ENCODE results near the gene TRIM71.
A peak's percentile ranks its signal among the peaks of the same experiment; 100 is the strongest.
"Not testable (repeated sequence)": the region's sequence is repeated elsewhere in the genome, so short reads cannot be mapped to it uniquely, and the experiment has no call there.

Gene TRIM71

GRCh38 chr3:32797776-32798175 is 20.0 kb upstream of the TRIM71 start:
- CTCF ChIA-PET, result interaction anchor here (0.6 kb wide), 1 partner anchor 243 kb away, joined by 9 read pairs; no protein-coding TSS in a partner anchor
- no peaks in the 10 kb centered on the region for H3K9me3 ChIP-seq (ENCODE audit: control insufficient read depth, insufficient read depth, low read depth, low read length)

GRCh38 chr3:32801440-32801839 is 16.4 kb upstream of the TRIM71 start:
- H3K4me1 ChIP-seq (ENCODE audit: control insufficient read depth, insufficient read depth, low read length); H3K4me3 ChIP-seq (ENCODE audit: low read depth, low read length); H3K27ac ChIP-seq (ENCODE audit: extremely low read depth, low read depth, low read length); POLR2A ChIA-PET; H3K36me3 ChIP-seq (ENCODE audit: control insufficient read depth in 2 of 2, insufficient read depth in 1 of 2, low read length in 2 of 2); CTCF ChIA-PET; H3K9me3 ChIP-seq (ENCODE audit: control insufficient read depth, insufficient read depth, low read depth, low read length): not testable (repeated sequence)
- TF ChIP-seq ZNF140 (tag by site-specific recombination; IDR thresholded peaks at IDR 0.05), result 0 out of 2 replicates have a peak, but pooled peaks have one; percentile 31
- TF ChIP-seq, protein P1, sequence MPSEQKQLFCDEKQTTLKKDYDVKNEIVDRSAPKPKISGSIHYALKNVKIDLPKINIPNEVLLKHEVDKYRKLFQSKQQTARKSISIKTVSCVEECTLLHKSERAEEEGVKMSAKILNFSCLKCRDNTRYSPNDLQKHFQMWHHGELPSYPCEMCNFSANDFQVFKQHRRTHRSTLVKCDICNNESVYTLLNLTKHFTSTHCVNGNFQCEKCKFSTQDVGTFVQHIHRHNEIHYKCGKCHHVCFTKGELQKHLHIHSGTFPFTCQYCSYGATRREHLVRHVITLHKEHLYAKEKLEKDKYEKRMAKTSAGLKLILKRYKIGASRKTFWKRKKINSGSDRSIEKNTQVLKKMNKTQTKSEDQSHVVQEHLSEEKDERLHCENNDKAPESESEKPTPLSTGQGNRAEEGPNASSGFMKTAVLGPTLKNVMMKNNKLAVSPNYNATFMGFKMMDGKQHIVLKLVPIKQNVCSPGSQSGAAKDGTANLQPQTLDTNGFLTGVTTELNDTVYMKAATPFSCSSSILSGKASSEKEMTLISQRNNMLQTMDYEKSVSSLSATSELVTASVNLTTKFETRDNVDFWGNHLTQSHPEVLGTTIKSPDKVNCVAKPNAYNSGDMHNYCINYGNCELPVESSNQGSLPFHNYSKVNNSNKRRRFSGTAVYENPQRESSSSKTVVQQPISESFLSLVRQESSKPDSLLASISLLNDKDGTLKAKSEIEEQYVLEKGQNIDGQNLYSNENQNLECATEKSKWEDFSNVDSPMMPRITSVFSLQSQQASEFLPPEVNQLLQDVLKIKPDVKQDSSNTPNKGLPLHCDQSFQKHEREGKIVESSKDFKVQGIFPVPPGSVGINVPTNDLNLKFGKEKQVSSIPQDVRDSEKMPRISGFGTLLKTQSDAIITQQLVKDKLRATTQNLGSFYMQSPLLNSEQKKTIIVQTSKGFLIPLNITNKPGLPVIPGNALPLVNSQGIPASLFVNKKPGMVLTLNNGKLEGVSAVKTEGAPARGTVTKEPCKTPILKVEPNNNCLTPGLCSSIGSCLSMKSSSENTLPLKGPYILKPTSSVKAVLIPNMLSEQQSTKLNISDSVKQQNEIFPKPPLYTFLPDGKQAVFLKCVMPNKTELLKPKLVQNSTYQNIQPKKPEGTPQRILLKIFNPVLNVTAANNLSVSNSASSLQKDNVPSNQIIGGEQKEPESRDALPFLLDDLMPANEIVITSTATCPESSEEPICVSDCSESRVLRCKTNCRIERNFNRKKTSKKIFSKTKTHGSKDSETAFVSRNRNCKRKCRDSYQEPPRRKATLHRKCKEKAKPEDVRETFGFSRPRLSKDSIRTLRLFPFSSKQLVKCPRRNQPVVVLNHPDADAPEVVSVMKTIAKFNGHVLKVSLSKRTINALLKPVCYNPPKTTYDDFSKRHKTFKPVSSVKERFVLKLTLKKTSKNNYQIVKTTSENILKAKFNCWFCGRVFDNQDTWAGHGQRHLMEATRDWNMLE (tag by site-specific recombination; conservative IDR thresholded peaks at IDR 0.05; ENCODE audit: low read depth), result peak; percentile 71
- TF ChIP-seq ZNF426 (tag by site-specific recombination; IDR thresholded peaks at IDR 0.05), result peak; percentile 53
- peak; percentile 52 for TF ChIP-seq ZNF623 (tag by site-specific recombination; IDR thresholded peaks at IDR 0.05)
- TF ChIP-seq ZBTB11 (tag by site-specific recombination; conservative IDR thresholded peaks at IDR 0.05; ENCODE audit: low read depth), result 0 out of 2 replicates have a peak, but pooled peaks have one; percentile 45
- peak; percentile 47 for TF ChIP-seq ZNF555 (tag by site-specific recombination; conservative IDR thresholded peaks at IDR 0.05)
- peak; percentile 78 for TF ChIP-seq ZNF394 (tag by site-specific recombination; IDR thresholded peaks at IDR 0.05; ENCODE audit: borderline replicate concordance)

More at GRCh38 chr3:32797776-32798175, 20.0 kb upstream of the TRIM71 start:
- TF ChIP-seq YY1 (tag by site-specific recombination; IDR thresholded peaks at IDR 0.05) (no peak), ZNF529 (tag by site-specific recombination; IDR thresholded peaks at IDR 0.05; ENCODE audit: insufficient replicate concordance) (no peak), ZNF138 (tag by site-specific recombination; IDR thresholded peaks at IDR 0.05; ENCODE audit: borderline replicate concordance) (no peak), ZNF335 (tag by site-specific recombination; conservative IDR thresholded peaks at IDR 0.05) (no peak), ZNF114 (tag by site-specific recombination; IDR thresholded peaks at IDR 0.05) (no peak), ZNF514 (tag by site-specific recombination; IDR thresholded peaks at IDR 0.05) (no peak), ZNF23 (tag by site-specific recombination; IDR thresholded peaks at IDR 0.05; ENCODE audit: borderline replicate concordance) (no peak), ZNF426 (tag by site-specific recombination; IDR thresholded peaks at IDR 0.05) (no peak), ZBTB20 (tag by site-specific recombination; IDR thresholded peaks at IDR 0.05) (no peak), REST (tag by site-specific recombination; IDR thresholded peaks at IDR 0.05) (no peak), ZNF24 (tag by site-specific recombination; IDR thresholded peaks at IDR 0.05) (no peak), ZNF488 (tag by site-specific recombination; IDR thresholded peaks at IDR 0.05) (no peak)
- TF ChIP-seq, protein P2, sequence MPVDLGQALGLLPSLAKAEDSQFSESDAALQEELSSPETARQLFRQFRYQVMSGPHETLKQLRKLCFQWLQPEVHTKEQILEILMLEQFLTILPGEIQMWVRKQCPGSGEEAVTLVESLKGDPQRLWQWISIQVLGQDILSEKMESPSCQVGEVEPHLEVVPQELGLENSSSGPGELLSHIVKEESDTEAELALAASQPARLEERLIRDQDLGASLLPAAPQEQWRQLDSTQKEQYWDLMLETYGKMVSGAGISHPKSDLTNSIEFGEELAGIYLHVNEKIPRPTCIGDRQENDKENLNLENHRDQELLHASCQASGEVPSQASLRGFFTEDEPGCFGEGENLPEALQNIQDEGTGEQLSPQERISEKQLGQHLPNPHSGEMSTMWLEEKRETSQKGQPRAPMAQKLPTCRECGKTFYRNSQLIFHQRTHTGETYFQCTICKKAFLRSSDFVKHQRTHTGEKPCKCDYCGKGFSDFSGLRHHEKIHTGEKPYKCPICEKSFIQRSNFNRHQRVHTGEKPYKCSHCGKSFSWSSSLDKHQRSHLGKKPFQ (tag by site-specific recombination; IDR thresholded peaks at IDR 0.05), result no peak
- Histone ChIP-seq H3K4me3 (ENCODE audit: low read depth, low read length) (no peak overlapping the region), H3K4me1 (ENCODE audit: control insufficient read depth, insufficient read depth, low read length) (no peaks in the 10 kb centered on the region), H3K27ac (ENCODE audit: extremely low read depth, low read depth, low read length) (no peak overlapping the region), H3K36me3 (ENCODE audit: control insufficient read depth in 2 of 2, insufficient read depth in 1 of 2, low read length in 2 of 2) (no peaks in the 10 kb centered on the region)
- POLR2A ChIA-PET, result interaction anchor here (1.1 kb wide), 1 partner anchor 16 kb away, joined by 3 read pairs; no protein-coding TSS in a partner anchor
